Measurements from ENCODE around the gene LCT. TPM values are rescaled to one million over a fixed set of nuclear protein-coding genes. Genes with fewer than 3 reads are reported as not detected.

The LCT gene
- total and polyA plus RNA-seq, 9 of the 15 experiments (the other 6 are each of a cell fraction or from before 2014, with no cell fraction given) = 0.01 to 0.04 (median 0.03) TPM; not detected in 4

- Histone ChIP-seq H3K79me2 (ENCODE audit: control insufficient read depth, insufficient read depth, low read length) (no peaks in the 10 kb centered on the region), H3K4me2 (ENCODE audit: insufficient read depth, low read length) (no peak overlapping the region), H3K36me3 (ENCODE audit: control insufficient read depth, insufficient read depth, low read length) (no peaks in the 10 kb centered on the region), H4K20me1 (replicated peaks; ENCODE audit: control insufficient read depth, insufficient read depth, low read length) (no peaks in the 10 kb centered on the region), H3K4me3 (no peak overlapping the region), H3K4me1 (replicated peaks in 1 of 2; ENCODE audit: control insufficient read depth in 2 of 2, insufficient read depth in 2 of 2, low read length in 2 of 2) (peaks cover 0 to 5% of the 10 kb centered on the region in 2 experiments; a peak in 2 of 5 replicates), H3K27ac (ENCODE audit: extremely low read depth, low read depth, low read length) (no peak overlapping the region), H3K9me3 (replicated peaks; ENCODE audit: control insufficient read depth, insufficient read depth, low read depth, low read length) (no peaks in the 10 kb centered on the region), H3K9me1 (ENCODE audit: control insufficient read depth, insufficient read depth, low read length) (no peaks in the 10 kb centered on the region), H3K27me3 (ENCODE audit: control insufficient read depth in 2 of 2, insufficient read depth in 2 of 2, low read length in 2 of 2) (peaks cover 15 to 60% of the 10 kb centered on the region in 2 experiments), H2AFZ (ENCODE audit: low read depth, low read length) (no peak overlapping the region), H3K9ac (ENCODE audit: insufficient read depth in 1 of 2, low read depth in 2 of 2, low read length in 2 of 2) (no peak overlapping the region)
- TF ChIP-seq E2F4 (CRISPR knock-in tag; IDR thresholded peaks at IDR 0.05; ENCODE audit: low read depth) (no peak), USF2 (CRISPR knock-in tag; IDR thresholded peaks at IDR 0.05) (no peak), FOXA1 (IDR thresholded peaks at IDR 0.05; ENCODE audit: borderline replicate concordance) (no peak), RBM34 (IDR thresholded peaks at IDR 0.05; ENCODE audit: borderline replicate concordance, insufficient read depth, low read length) (no peak), BRF1 (IDR thresholded peaks at IDR 0.05; ENCODE audit: borderline replicate concordance, extremely low read depth, insufficient read length) (no peak), CBX5 (IDR thresholded peaks at IDR 0.05; ENCODE audit: borderline replicate concordance, low read depth) (no peak)
- DNase-seq (ENCODE audit: extremely low read depth in 1 of 4, low spot score in 3 of 4) (no peak), FAIRE-seq (no peak), ATAC-seq (no peak)
- POLR2A ChIA-PET = interaction anchor here (0.6 to 1.5 kb wide), 4 partner anchors 10 to 472 kb away, joined by 3 to 6 read pairs (median 4); no protein-coding TSS in a partner anchor
- no TSS peak for BruUV-seq (replicated peaks)
- in situ Hi-C loops (cut with MboI) (no loop called here), intact Hi-C loops (cut with micrococcal nuclease) (no loop called here)
- WGBS (ENCODE audit: insufficient coverage, low coverage, missing lambda C conversion rate) = 22% methylated on average over 6 of the region's 6 CpGs
- CTCF ChIA-PET (ENCODE audit: low intra/inter-chr PET ratio) = no interaction called here
Measured at GRCh38 chr2:135826544-135826943, 10.4 kb downstream of the LCT start.

Data from K562 (cell line).